ENCODE data around the gene ERMAP.

The ERMAP gene

DNA sequence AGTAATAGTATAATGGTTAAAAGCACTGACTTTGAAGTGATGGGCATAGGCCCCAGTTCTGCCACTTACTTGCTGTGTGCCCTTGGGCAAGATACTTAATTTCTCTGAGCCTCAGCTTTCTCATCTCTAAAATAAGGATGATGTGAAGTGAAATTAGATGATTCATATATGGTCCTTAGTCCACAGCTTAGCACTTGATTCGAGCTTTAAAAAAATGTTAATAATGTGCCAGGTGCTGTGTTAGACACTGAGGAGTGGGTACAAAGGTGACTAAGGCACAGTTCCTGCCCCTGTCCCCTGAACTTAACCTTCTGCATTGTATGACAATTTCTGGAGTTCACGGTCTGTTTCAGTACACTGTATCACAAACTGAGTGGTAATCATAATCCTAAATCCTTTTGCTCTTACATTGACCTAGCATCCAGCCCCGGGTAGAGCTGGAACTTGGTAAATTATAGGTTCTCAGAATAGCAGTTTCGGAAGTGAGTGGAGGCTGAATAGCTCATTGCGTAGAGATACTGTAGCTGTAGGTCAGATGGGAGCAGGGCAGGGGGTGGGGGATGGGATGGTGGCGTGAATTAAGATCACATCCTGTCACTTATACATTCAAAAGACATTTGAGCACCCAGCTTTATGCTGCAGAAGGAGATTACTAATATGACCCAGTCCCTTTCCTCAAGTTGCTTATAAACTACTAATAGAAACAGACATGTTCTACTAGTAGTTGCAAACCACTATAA is 31.0 kb downstream of the ERMAP start:
- DNase-seq (ENCODE audit: low read depth): no peak
- H3K4me3 ChIP-seq (ENCODE audit: low read depth, low read length): no peak overlapping the region; the same call in 1 of the 2 replicates
- TF ChIP-seq, protein P1, sequence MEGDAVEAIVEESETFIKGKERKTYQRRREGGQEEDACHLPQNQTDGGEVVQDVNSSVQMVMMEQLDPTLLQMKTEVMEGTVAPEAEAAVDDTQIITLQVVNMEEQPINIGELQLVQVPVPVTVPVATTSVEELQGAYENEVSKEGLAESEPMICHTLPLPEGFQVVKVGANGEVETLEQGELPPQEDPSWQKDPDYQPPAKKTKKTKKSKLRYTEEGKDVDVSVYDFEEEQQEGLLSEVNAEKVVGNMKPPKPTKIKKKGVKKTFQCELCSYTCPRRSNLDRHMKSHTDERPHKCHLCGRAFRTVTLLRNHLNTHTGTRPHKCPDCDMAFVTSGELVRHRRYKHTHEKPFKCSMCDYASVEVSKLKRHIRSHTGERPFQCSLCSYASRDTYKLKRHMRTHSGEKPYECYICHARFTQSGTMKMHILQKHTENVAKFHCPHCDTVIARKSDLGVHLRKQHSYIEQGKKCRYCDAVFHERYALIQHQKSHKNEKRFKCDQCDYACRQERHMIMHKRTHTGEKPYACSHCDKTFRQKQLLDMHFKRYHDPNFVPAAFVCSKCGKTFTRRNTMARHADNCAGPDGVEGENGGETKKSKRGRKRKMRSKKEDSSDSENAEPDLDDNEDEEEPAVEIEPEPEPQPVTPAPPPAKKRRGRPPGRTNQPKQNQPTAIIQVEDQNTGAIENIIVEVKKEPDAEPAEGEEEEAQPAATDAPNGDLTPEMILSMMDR (IDR thresholded peaks at IDR 0.05; ENCODE audit: control insufficient read depth, extremely low read depth, insufficient read depth): no peak

DNA sequence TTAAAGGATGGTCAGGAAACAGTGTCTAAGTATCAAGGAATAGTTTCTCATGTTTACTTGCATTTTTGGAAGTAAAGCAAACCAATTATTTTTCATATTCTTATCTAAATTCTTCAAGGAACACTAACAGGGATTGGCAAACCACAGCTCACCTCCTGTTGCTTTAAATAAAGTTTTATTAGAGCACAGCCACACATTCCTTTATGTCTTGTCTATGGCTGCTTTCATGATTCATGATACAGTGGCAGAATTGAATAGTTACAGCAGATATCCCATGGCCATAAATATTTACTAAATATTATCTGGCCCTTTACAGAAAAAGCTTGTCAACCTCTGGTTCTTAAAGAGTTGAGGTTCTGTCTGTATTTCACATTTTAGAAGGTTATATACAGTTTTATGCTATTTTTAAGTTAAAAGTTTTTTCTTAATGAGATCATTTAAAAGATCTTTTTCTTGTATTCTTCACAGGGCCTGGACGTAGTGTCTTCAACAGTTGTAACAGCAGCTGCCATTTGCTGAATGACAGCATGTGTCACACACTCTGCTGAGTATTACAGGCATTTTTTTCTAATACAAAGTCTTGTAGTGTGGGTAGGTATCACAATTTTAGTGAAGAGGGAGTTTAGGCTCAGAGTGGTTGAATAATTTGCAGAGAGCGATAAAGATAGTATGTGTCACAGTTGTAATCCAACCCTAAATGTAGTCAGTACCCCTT is 32.1 kb downstream of the ERMAP start:
- DNase-seq (ENCODE audit: low read depth): no peak
- H3K4me3 ChIP-seq (ENCODE audit: low read depth, low read length): no peak overlapping the region
- TF ChIP-seq, protein P1 (IDR thresholded peaks at IDR 0.05; ENCODE audit: control insufficient read depth, extremely low read depth, insufficient read depth): no peak

DNA sequence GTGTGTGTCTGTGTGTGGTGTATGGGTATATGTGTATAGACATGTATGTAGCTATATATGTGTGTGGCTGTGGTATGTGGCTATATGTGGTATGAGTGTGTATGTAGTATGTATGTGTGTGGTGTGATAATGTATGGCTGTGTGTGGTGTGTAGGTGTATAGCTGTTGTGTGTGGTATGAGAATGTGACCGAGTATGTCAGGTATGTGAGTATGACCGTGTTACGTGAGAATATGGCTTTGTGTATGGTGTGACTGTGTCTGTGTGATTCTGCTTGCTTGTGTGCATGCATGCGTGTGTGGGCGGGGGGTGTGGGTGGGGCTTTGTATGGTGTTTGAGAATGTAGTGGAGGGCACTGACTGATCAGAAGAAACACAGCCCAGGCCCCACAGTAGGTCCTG is 33.0 kb downstream of the ERMAP start:
- TF ChIP-seq, protein P1 (IDR thresholded peaks at IDR 0.05; ENCODE audit: control insufficient read depth, extremely low read depth, insufficient read depth): no peak
- no peak overlapping the region for H3K4me3 ChIP-seq (ENCODE audit: low read depth, low read length)
- DNase-seq (ENCODE audit: low read depth): no peak

DNA sequence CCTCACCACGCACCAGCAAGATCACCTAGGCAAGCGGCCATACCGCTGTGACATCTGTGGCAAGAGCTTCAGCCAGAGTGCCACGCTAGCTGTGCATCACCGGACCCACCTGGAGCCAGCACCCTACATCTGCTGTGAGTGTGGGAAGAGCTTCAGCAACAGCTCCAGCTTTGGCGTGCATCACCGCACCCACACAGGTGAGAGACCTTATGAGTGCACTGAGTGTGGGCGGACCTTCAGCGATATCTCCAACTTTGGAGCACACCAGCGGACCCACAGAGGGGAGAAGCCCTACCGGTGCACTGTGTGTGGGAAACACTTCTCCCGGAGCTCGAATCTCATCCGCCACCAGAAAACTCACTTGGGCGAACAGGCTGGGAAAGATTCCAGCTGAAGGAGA is 34.5 kb downstream of the ERMAP start:
- TF ChIP-seq, protein P1 (IDR thresholded peaks at IDR 0.05; ENCODE audit: control insufficient read depth, extremely low read depth, insufficient read depth): no peak
- H3K4me3 ChIP-seq (ENCODE audit: low read depth, low read length): no peak overlapping the region
- no peak for DNase-seq (ENCODE audit: low read depth)

DNA sequence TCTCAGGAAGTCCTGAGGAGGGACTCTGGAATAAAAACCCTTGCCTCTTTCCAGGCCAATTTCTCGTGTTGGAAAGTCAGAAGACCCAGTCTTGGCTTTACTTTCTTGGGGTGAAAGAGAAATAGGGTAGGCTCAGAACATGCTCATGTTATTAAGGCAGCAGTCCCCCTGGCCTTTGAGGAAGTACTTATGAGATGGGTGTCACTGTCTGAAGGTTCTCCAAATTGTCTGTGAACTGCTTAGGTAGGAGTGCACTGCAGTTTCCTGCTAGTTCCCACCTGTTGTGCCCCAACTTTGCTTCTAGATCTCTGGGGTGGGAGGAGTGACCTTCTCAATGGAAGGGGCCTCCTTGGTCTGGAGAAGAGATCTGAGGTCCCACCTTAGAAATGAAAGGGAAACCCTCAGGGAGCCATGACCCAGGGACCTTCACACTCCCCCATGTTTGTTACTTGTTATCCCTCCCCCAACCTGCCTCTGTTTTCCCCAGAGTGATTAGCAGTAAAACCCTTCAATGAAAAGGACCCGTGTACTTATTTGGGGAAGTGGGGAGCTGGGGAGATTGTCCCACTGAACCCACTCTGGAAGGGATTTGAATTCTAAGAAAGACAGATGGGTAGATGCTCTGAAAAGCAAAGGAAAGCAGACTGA is 35.2 kb downstream of the ERMAP start:
- TF ChIP-seq, protein P1 (IDR thresholded peaks at IDR 0.05; ENCODE audit: control insufficient read depth, extremely low read depth, insufficient read depth): no peak
- no peak overlapping the region for H3K4me3 ChIP-seq (ENCODE audit: low read depth, low read length)
- DNase-seq (ENCODE audit: low read depth): no peak

DNA sequence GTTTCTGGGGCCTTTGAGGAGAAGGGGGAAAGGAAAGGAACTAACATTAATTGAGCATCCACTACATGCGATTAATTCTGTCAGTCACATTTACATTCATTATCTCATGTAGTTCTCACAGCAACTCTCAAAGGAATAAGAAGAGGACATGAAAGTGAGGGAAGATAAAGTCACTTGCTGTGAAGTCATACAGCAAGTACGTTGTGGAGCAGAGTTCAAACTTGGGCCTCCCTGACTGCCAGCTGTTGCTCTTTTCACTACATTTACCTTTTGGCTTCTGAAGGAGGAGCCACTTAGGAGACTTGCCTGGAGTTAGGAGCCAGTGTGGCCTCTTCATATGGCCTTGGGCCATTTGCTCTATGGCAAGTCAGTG is 35.7 kb downstream of the ERMAP start:
- no peak for DNase-seq (ENCODE audit: low read depth)
- no peak overlapping the region for H3K4me3 ChIP-seq (ENCODE audit: low read depth, low read length)
- TF ChIP-seq, protein P1 (IDR thresholded peaks at IDR 0.05; ENCODE audit: control insufficient read depth, extremely low read depth, insufficient read depth): no peak
